ENCODE results near the gene ZNF14.
"Not testable (repeated sequence)": the region's sequence is repeated elsewhere in the genome, so short reads cannot be mapped to it uniquely, and the experiment has no call there.

The ZNF14 gene

GRCh38 chr19:19687090-19687489 is 45.8 kb downstream of the ZNF14 start:
- no peak for DNase-seq (ENCODE audit: low spot score)

- no peak for DNase-seq (ENCODE audit: low spot score)
These were observed 46.3 kb downstream of the ZNF14 start for GRCh38 chr19:19686580-19686979.

GRCh38 chr19:19686119-19686518 is 46.8 kb downstream of the ZNF14 start:
- not testable (repeated sequence) for DNase-seq (ENCODE audit: low spot score)

GRCh38 chr19:19679176-19680073 is 53.5 kb downstream of the ZNF14 start:
- no peak for DNase-seq (ENCODE audit: low spot score)

- no peak for DNase-seq (ENCODE audit: low spot score)
These were observed 55.3 kb downstream of the ZNF14 start for GRCh38 chr19:19677579-19677978.

GRCh38 chr19:19674315-19674714 is 58.6 kb downstream of the ZNF14 start:
- no peak for DNase-seq (ENCODE audit: low spot score)

GRCh38 chr19:19672816-19673215 is 60.1 kb downstream of the ZNF14 start:
- no peak for DNase-seq (ENCODE audit: low spot score)

GRCh38 chr19:19670070-19670551 is 62.8 kb downstream of the ZNF14 start:
- peak; percentile 39 for DNase-seq (ENCODE audit: low spot score)

GRCh38 chr19:19668230-19669012 is 64.5 kb downstream of the ZNF14 start, which contains the start of gene ZNF101:
ZNF101 (plus strand) TSS chr19:19668839; CDS start chr19:19668964, 125 bp downstream.
- peak; percentile 90 for DNase-seq (ENCODE audit: low spot score)

- DNase-seq (ENCODE audit: low spot score), result not testable (repeated sequence)
These were observed 67.4 kb downstream of the ZNF14 start for GRCh38 chr19:19665420-19665948.

- DNase-seq (ENCODE audit: low spot score), result peak; percentile 98
These were observed 69.4 kb downstream of the ZNF14 start, which contains the start of gene ATP13A1 for GRCh38 chr19:19663256-19664120. ATP13A1 (minus strand) TSS chr19:19663676; CDS start chr19:19663666, 10 bp downstream.

- DNase-seq (ENCODE audit: low spot score), result no peak
These were observed 70.0 kb downstream of the ZNF14 start for GRCh38 chr19:19662871-19663255.

GRCh38 chr19:19662344-19662743 is 70.6 kb downstream of the ZNF14 start:
- DNase-seq (ENCODE audit: low spot score), result no peak

GRCh38 chr19:19661675-19662251 is 71.1 kb downstream of the ZNF14 start:
- DNase-seq (ENCODE audit: low spot score), result no peak

- DNase-seq (ENCODE audit: low spot score), result no peak
These were observed 71.7 kb downstream of the ZNF14 start for GRCh38 chr19:19661141-19661674.
